Placental epithelial cell (primary cell): Measurements from ENCODE around the gene SMIM44. TPM values are rescaled to one million over a fixed set of nuclear protein-coding genes. Genes with fewer than 3 reads are reported as not detected.

ENCODE experiments used
- small RNA-seq: library from RNA; depleted of rRNA; stranded (forward); fragments of <200 nt; gene quantifications from one replicate; pipeline ENCODE3, GENCODE V24; 2012
- total RNA-seq: library from RNA; depleted of rRNA; stranded (reverse); fragments of >200 nt; gene quantifications from 2 replicates; pipeline ENCODE4 v1.2.3, GENCODE V29; 2012

Gene SMIM44
- not detected in 2 replicates for total RNA-seq

DNA sequence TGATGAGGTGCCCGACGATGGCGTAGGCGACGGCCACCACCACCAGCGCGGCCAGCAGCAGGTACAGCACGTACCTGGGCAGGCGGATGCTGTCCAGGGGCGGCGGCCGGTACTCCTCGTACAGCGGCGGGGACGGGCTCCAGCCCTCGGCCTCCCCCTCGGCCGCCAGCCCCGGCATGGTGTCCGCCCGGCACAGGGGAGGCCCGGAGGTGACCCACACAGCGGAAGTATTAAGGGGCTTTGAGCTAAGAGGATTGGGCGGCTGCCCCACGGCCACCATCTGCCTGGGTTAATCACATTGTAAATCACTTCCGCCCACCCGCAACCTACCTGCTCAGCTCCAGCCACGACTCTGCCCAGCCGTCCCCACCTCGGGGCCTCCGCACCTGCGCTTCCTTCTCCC is at the start of gene SMIM44:
Gene SMIM44, minus strand, starts transcription at position 216 of the 403 bp plus-strand sequence. Its CDS starts 38 bp downstream, at position 178.

DNA sequence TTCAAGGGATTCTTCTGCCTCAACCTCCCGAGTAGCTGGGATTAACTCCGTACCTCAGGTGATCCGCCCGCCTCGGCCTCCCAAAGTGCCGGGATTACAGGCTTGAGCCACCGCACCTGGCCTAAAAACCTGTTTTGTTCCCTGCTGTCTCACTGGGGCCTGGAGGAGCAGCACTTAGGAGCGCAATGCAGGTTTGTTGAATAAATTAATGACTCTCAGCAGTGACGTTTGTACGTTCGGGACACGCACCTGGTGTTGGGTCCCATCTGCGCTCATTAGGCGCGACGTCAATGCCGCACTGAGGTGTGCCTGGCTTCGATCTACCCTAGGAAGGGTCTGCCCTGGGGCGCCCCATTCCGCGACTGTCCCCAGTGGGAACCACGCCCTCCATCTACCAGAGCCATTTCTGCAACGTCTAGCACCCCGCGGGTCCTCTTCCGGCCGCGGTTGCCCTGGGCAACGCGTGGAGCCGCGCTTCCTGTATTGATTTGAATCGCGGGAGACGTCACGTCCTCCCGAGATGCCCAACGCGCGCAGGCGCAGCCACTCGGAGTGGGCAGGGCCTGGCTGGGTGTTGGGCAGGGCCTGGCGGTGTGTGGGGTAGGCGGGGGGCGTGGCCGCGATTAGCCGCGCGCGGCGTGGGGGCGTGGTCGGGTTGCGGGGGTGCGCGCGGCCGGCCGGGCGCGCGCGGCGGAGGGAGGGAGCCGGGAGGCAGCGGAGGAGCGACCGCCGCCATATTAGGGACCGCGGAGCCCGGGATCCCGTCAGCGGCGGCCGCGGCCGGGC is 22.6 kb upstream of the SMIM44 start, which contains the start of gene FZR1:
Gene FZR1, plus strand, starts transcription at position 714 of the 786 bp plus-strand sequence. CDS start 16,679 bp downstream, outside the sequence.

DNA sequence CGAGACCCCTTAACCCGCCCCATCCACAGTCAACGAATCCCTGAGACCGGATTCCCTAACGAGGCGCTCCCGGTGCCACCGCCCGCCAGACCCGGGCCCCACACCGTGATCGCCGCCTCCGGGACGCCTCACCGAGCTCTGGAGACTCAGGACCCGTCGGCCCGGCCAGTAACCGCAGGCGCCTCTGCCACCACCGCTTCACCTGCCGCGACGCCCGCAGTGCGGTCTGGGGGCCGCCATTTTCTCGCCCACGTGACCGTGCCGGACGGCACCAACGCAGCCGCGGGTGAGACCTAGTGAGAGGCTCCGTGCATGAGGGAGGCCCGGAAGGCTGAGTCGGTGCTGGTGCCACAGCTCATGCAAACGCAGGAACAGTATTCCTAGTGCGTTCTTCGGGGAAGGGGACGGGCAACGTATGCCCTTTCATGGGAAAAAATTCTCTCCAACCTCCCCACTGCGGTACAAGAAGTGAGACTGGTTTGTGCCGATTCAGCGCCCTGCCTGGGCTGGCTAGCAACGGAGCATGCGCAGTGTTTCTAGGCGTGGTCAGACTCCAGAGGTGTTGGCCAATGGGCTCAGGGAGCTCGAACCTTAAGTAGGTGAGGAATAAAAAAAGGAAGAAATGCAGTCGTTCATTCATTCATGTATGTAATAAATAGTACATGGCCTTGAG is 17.3 kb upstream of the SMIM44 start, which contains the start of gene DOHH:
Gene DOHH, minus strand, starts transcription at position 246 of the 673 bp plus-strand sequence. CDS start 3,860 bp downstream, outside the sequence.

DNA sequence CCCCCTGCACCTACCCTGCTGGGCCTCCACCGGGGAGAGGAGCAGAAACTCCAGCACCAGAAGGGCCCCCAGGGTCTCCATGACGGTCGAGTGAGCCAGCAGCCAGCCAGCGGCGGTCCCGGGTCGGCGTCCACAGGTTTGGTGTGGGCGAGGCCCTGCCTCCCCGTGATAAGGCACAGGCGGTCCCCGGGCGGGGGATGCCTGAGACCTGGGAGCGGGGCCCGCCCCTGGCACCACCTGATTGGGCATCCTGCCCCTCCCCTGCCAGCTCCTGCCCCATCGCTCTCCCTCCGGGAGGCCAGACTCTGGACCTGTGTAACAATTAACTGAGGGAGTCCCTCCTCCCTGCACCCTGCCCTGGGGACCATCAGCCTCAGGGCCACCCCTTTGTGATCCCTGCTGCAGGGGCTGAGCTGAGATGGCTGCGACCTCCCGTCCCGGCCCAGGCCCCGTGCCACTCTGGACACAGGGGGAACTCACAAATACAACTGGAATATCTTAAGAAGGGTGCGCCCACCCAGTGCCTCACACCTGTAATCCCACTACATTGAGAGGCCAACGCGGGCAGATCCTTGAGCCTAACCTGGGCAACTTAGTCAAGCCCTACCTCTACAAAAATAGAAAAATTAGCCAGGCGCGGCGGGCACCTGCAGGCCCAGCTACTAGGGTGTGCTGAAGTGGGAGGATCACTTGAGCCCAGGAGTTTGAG is 2.7 kb downstream of the SMIM44 start, which contains the start of gene SMIM24:
Gene SMIM24, minus strand, starts transcription at position 143 of the 709 bp plus-strand sequence. Its CDS starts 62 bp downstream, at position 81.

Small RNAs within 50 kb of the gene (small RNA-seq; reads per million reads assigned to genes)
- gene RF00212, result not detected

Other genes with a start within 250 kb of the SMIM44 start
- gene NFIC, start 116.9 kb downstream of the SMIM44 start, total RNA-seq, result 15.8 and 16.9 TPM in 2 replicates
- not detected in 2 replicates for gene SMIM24, start 2.9 kb downstream of the SMIM44 start, total RNA-seq
- gene DOHH, start 17.2 kb upstream of the SMIM44 start, total RNA-seq, result 5.9 and 8.2 TPM in 2 replicates
- 72.6 and 86.3 TPM in 2 replicates for gene FZR1, start 22.9 kb upstream of the SMIM44 start, total RNA-seq
- 0.22 and 0.39 TPM in 2 replicates for gene TEKTIP1, start 55.7 kb upstream of the SMIM44 start, total RNA-seq
- 92.3 and 93.4 TPM in 2 replicates for gene MFSD12, start 74.1 kb upstream of the SMIM44 start, total RNA-seq
- 111 TPM in 2 replicates for gene HMG20B, start 89.5 kb upstream of the SMIM44 start, total RNA-seq
- gene GIPC3, start 102.0 kb upstream of the SMIM44 start, total RNA-seq, result under 0.01 TPM in 1 of 2 replicates, not detected in the other
- 4.3 and 6.7 TPM in 2 replicates for gene TBXA2R, start 123.4 kb upstream of the SMIM44 start, total RNA-seq
- gene CACTIN, start 143.3 kb upstream of the SMIM44 start, total RNA-seq, result 27.1 and 27.5 TPM in 2 replicates
- gene PIP5K1C, start 217.0 kb upstream of the SMIM44 start, total RNA-seq, result 17.3 and 26.2 TPM in 2 replicates
- 0.39 TPM in 1 of 2 replicates, not detected in the other for gene TJP3, start 224.9 kb upstream of the SMIM44 start, total RNA-seq